NCI-H1694 treated with DMSO at 0.1 percent for 48 hours (cell line): ENCODE measurements around the gene PTCHD4.
"Not testable (repeated sequence)": the region's sequence is repeated elsewhere in the genome, so short reads cannot be mapped to it uniquely, and the experiment has no call there.

Experiments
- DNase-seq: peaks from one replicate; lab custom pipeline; 2025; lab: John Stamatoyannopoulos, UW

Gene PTCHD4

GRCh38 chr6:48111143-48111506, at the start of gene PTCHD4:
PTCHD4 (minus strand) TSS chr6:48111197; CDS start chr6:48068957, 42,240 bp downstream.
- no peak for DNase-seq

- DNase-seq: no peak
These were observed 40.1 kb upstream of the PTCHD4 start for GRCh38 chr6:48151142-48151541.

- DNase-seq: no peak
These were observed 39.7 kb upstream of the PTCHD4 start for GRCh38 chr6:48150701-48151100.

- no peak for DNase-seq
These were observed 36.1 kb upstream of the PTCHD4 start for GRCh38 chr6:48147051-48147450.

- no peak for DNase-seq
These were observed 33.0 kb upstream of the PTCHD4 start for GRCh38 chr6:48144021-48144420.

- DNase-seq: no peak
These were observed 31.0 kb upstream of the PTCHD4 start for GRCh38 chr6:48141975-48142374.

GRCh38 chr6:48139818-48140614, 29.0 kb upstream of the PTCHD4 start:
- DNase-seq: no peak

- no peak for DNase-seq
These were observed 25.9 kb upstream of the PTCHD4 start for GRCh38 chr6:48136856-48137255.

GRCh38 chr6:48135323-48136084, 24.5 kb upstream of the PTCHD4 start:
- no peak for DNase-seq

- DNase-seq: no peak
These were observed 23.2 kb upstream of the PTCHD4 start for GRCh38 chr6:48134246-48134645.

GRCh38 chr6:48123601-48124000, 12.6 kb upstream of the PTCHD4 start:
- no peak for DNase-seq

GRCh38 chr6:48121983-48122749, 11.2 kb upstream of the PTCHD4 start:
- DNase-seq: not testable (repeated sequence)

- DNase-seq: no peak
These were observed 6.0 kb upstream of the PTCHD4 start for GRCh38 chr6:48116699-48117645.

GRCh38 chr6:48113130-48113529, 2.1 kb upstream of the PTCHD4 start:
- DNase-seq: no peak

- no peak for DNase-seq
These were observed 578 bp upstream of the PTCHD4 start for GRCh38 chr6:48111575-48111974.

- DNase-seq: no peak
These were observed 408 bp downstream of the PTCHD4 start for GRCh38 chr6:48110436-48111142.

- no peak for DNase-seq
These were observed 1.1 kb downstream of the PTCHD4 start for GRCh38 chr6:48109944-48110343.

- DNase-seq: not testable (repeated sequence)
These were observed 8.4 kb downstream of the PTCHD4 start for GRCh38 chr6:48102476-48103195.

- DNase-seq: no peak
These were observed 9.7 kb downstream of the PTCHD4 start for GRCh38 chr6:48101290-48101689.

- no peak for DNase-seq
These were observed 10.5 kb downstream of the PTCHD4 start for GRCh38 chr6:48100588-48100895.
